Epithelial cell of esophagus (primary cell): ENCODE results near the gene ARHGAP10.

Experiments used
- DNase-seq: peaks from one replicate; pipeline ENCODE4 v3.0.0; 2010; ENCODE audit warnings: low read depth
- H3K4me3 ChIP-seq: 2 replicates; pipeline ENCODE4 v1.5.1; 2011; ENCODE audit warnings: mild to moderate bottlenecking, low read length, control low read depth
- CTCF ChIP-seq: IDR thresholded peaks from 2 replicates; pipeline ENCODE4 v1.5.1; 2011; ENCODE audit warnings: low read depth, mild to moderate bottlenecking, low read length, control low read depth, inconsistent platforms; ENCODE audit not compliant: insufficient read depth; ENCODE audit errors: missing control alignments

Gene ARHGAP10

GRCh38 chr4:148015058-148015457 lies 283.2 kb downstream of the ARHGAP10 start:
- TF ChIP-seq CTCF = no peak
- H3K4me3 ChIP-seq = no peak overlapping the region
- no peak for DNase-seq

DNA sequence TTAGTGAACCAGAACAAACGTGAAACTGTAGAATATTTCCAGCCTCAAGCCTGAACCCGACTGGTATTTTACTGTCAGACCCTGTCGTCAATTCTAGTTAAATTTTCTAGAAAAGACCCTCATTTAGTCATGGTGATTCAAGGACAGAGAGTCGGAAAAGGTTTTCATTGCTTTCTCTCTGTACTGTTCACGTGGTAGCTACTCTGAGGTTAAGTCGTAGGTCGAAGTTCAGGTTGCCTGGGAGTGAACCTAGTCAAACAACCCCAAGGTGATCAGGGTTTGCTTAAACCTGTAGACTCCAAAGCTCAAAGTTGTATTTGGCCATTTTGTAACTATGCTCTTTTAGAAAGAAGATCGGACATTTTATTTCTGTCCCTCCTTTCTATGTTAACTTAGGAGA lies 283.6 kb downstream of the ARHGAP10 start:
- no peak for DNase-seq
- no peak overlapping the region for H3K4me3 ChIP-seq
- no peak for TF ChIP-seq CTCF

DNA sequence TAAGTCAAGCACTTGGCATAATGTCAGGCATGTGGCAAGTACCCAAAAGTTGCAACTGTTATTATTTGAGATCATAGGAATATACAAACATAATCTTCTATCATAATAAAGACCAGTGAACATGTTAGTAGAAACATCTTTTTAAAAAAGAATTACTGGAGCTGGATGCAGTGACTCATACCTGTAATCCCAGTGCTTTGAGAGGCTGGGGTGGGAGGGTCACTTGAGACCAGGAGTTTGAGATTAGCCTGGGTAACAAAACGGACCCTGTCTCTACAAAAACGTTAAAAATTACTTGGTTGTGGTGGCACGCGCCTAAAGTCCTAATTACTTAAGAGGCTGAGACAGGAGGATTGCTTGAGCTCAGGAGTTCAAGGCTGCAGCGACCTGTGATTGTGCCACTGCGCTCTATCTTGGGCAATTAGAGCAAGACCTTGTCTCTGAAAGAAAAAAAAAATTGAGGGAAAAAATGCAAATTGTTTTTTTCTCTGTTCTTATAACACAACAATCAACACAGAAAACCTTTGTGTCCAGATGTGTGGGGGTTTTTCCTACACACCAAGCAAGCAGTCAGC lies 284.3 kb downstream of the ARHGAP10 start:
- DNase-seq = no peak
- TF ChIP-seq CTCF = no peak
- H3K4me3 ChIP-seq = no peak overlapping the region

- peak; percentile 10 for DNase-seq
- no peak overlapping the region for H3K4me3 ChIP-seq
- no peak for TF ChIP-seq CTCF
Observed at GRCh38 chr4:148017801-148018200, 285.9 kb downstream of the ARHGAP10 start.

- no peak for DNase-seq
- H3K4me3 ChIP-seq = no peak overlapping the region
- TF ChIP-seq CTCF = no peak
Observed at GRCh38 chr4:148021686-148022085, 289.8 kb downstream of the ARHGAP10 start.

- H3K4me3 ChIP-seq = no peak overlapping the region
- DNase-seq = no peak
- TF ChIP-seq CTCF = no peak
Observed at GRCh38 chr4:148022975-148023374, 291.1 kb downstream of the ARHGAP10 start.

- TF ChIP-seq CTCF = no peak
- no peak for DNase-seq
- H3K4me3 ChIP-seq = no peak overlapping the region
Observed at GRCh38 chr4:148023512-148024181, 291.8 kb downstream of the ARHGAP10 start.
